Gastrocnemius medialis (tissue), 4 donors: ENCODE data around the gene VWC2. TPM values are rescaled to one million over a fixed set of nuclear protein-coding genes. Genes with fewer than 3 reads are reported as not detected.

Experiments
- ATAC-seq, 2 donors: fragments of 150-250 bp; one replicate each; pipeline ENCODE4 v1.9.1; 2016
- DNase-seq, 2 donors: peaks; one replicate each; pipeline ENCODE4 v3.0.0-alpha.2; 2019
- H3K27ac ChIP-seq, 4 donors: fragments of 200-600 bp; sonication (generic); 1 replicate in 1 of 4; 2 replicates in 3 of 4; pipeline ENCODE4 v1.5.1; 2016 to 2018; ENCODE audit warnings: mild to moderate bottlenecking in 2 of 4, moderate library complexity in 1 of 4
- H3K27me3 ChIP-seq, 3 donors: fragments of 200-600 bp; sonication (generic) in 2 of 3; 1 replicate in 1 of 3; 2 replicates in 2 of 3; pipeline versions ENCODE4 v1.5.1 to v1.6.0; 2016 to 2019; ENCODE audit warnings: mild to moderate bottlenecking in 1 of 3, moderate library complexity in 1 of 3
- H3K36me3 ChIP-seq, 2 donors: fragments of 200-600 bp; sonication (generic) in 1 of 2; one replicate each; pipeline ENCODE4 v1.5.1; 2017 to 2018
- H3K4me1 ChIP-seq, 2 donors: fragments of 200-600 bp; sonication (generic) in 1 of 2; one replicate each; pipeline ENCODE4 v1.5.1; 2016 to 2017; ENCODE audit warnings: mild to moderate bottlenecking in 2 of 2
- H3K4me3 ChIP-seq, 4 donors: fragments of 200-600 bp; sonication (generic) in 3 of 4; 1 replicate in 1 of 4; 2 replicates in 3 of 4; pipeline ENCODE4 v1.5.1; 2016 to 2019; ENCODE audit warnings: mild to moderate bottlenecking in 2 of 4
- H3K9me3 ChIP-seq, 3 donors: fragments of 200-600 bp; sonication (generic) in 2 of 3; 1 replicate in 1 of 3; 2 replicates in 2 of 3; pipeline ENCODE4 v1.5.1; 2016 to 2019
- CTCF ChIP-seq, 5 experiments: fragments of 450-650 bp in 3 of 5; fragments of 200-600 bp in 2 of 5; sonication (generic) in 2 of 5; IDR thresholded peaks in 4 of 5; conservative IDR thresholded peaks in 1 of 5; 1 replicate in 4 of 5; 2 replicates in 1 of 5; pipeline ENCODE4 v1.5.1; 2016 to 2019; ENCODE audit warnings: antibody characterized with exemption in 5 of 5, mild to moderate bottlenecking in 3 of 5, moderate library complexity in 3 of 5
- POLR2A ChIP-seq, 2 donors: fragments of 450-650 bp; IDR thresholded peaks; one replicate each; pipeline ENCODE4 v1.6.1; 2017; ENCODE audit warnings: antibody characterized with exemption in 2 of 2, mild to moderate bottlenecking in 2 of 2, moderate library complexity in 2 of 2
- in situ Hi-C, 4 donors: fragments of 200-750 bp; cut with MboI; loops; one replicate each; pipeline versions ENCODE4 v1.15.0 to v1.8.0; 2017; ENCODE audit warnings: low sequenced_read_pairs in 4 of 4
- intact Hi-C: fragments of 100-400 bp; cut with DNase I; formaldehyde crosslinking; loops from one replicate; pipeline ENCODE4 v1.15.1; 2023; ENCODE audit warnings: low total_unique reads
- total RNA-seq, 4 donors: library from RNA; depleted of rRNA; stranded (reverse); fragments of >200 nt; gene quantifications; one replicate each; pipeline versions ENCODE4 v1.1.0 to v1.2.3, GENCODE V29; 2016

The VWC2 gene
- total RNA-seq, 4 donors from 2014 or later, result not detected

- Histone ChIP-seq H3K27ac (no peak overlapping the region), H3K36me3 (no peaks in the 10 kb centered on the region), H3K27me3 (no peaks in the 10 kb centered on the region), H3K4me1 (no peaks in the 10 kb centered on the region), H3K9me3 (no peaks in the 10 kb centered on the region), H3K4me3 (no peak overlapping the region)
- DNase-seq, result no peak
- in situ Hi-C loops (no loop called here), intact Hi-C loops (no loop called here)
- ATAC-seq, result no peak
- TF ChIP-seq POLR2A (IDR thresholded peaks at IDR 0.05), result no peak
These were observed 24.7 kb downstream of the VWC2 start for GRCh38 chr7:49797987-49798660.

GRCh38 chr7:49800031-49800430, 26.6 kb downstream of the VWC2 start:
- ATAC-seq (no peak), DNase-seq (no peak)
- H3K4me3 ChIP-seq, result no peak overlapping the region
- TF ChIP-seq POLR2A (IDR thresholded peaks at IDR 0.05) (no peak), CTCF (IDR thresholded peaks at IDR 0.05 in 4 of 5, conservative IDR thresholded peaks at IDR 0.05 in 1 of 5) (no peak)
- H3K9me3 ChIP-seq, result no peaks in the 10 kb centered on the region
- H3K27me3 ChIP-seq, result no peaks in the 10 kb centered on the region
- H3K36me3 ChIP-seq, result no peaks in the 10 kb centered on the region
- intact Hi-C loops, result no loop called here
- in situ Hi-C loops, result no loop called here
- H3K27ac ChIP-seq, result no peak overlapping the region
- no peaks in the 10 kb centered on the region for H3K4me1 ChIP-seq

GRCh38 chr7:49802600-49802999, 29.2 kb downstream of the VWC2 start:
- Histone ChIP-seq H3K4me3 (no peak overlapping the region), H3K36me3 (no peaks in the 10 kb centered on the region), H3K27ac (no peak overlapping the region), H3K27me3 (no peaks in the 10 kb centered on the region), H3K9me3 (no peaks in the 10 kb centered on the region), H3K4me1 (no peaks in the 10 kb centered on the region)
- intact Hi-C loops, result no loop called here
- in situ Hi-C loops, result no loop called here
- DNase-seq, result no peak
- no peak for ATAC-seq
- TF ChIP-seq POLR2A (IDR thresholded peaks at IDR 0.05) (no peak), CTCF (IDR thresholded peaks at IDR 0.05 in 4 of 5, conservative IDR thresholded peaks at IDR 0.05 in 1 of 5) (no peak)

- H3K4me3 ChIP-seq, result no peak overlapping the region
- DNase-seq, result no peak
- no peaks in the 10 kb centered on the region for H3K9me3 ChIP-seq
- H3K36me3 ChIP-seq, result no peaks in the 10 kb centered on the region
- H3K4me1 ChIP-seq, result no peaks in the 10 kb centered on the region
- in situ Hi-C loops, result no loop called here
- ATAC-seq, result no peak
- no peak for TF ChIP-seq POLR2A (IDR thresholded peaks at IDR 0.05)
- intact Hi-C loops, result no loop called here
- no peak overlapping the region for H3K27ac ChIP-seq
- H3K27me3 ChIP-seq, result no peaks in the 10 kb centered on the region
These were observed 30.4 kb downstream of the VWC2 start for GRCh38 chr7:49803812-49804211.

GRCh38 chr7:49805371-49806007, 32.1 kb downstream of the VWC2 start:
- Histone ChIP-seq H3K36me3 (no peaks in the 10 kb centered on the region), H3K27me3 (no peaks in the 10 kb centered on the region), H3K9me3 (no peaks in the 10 kb centered on the region), H3K4me3 (no peak overlapping the region), H3K27ac (no peak overlapping the region), H3K4me1 (no peaks in the 10 kb centered on the region)
- in situ Hi-C loops (no loop called here), intact Hi-C loops (no loop called here)
- no peak for ATAC-seq
- no peak for TF ChIP-seq POLR2A (IDR thresholded peaks at IDR 0.05)
- TF ChIP-seq CTCF (IDR thresholded peaks at IDR 0.05 in 4 of 5, conservative IDR thresholded peaks at IDR 0.05 in 1 of 5), result no peak
- no peak for DNase-seq
